SU-DHL-6 (cell line): Measurements from ENCODE around the gene KCNMB2.

Experiments used
- H2AFZ ChIP-seq: fragments of 200-600 bp; sonication (generic); 2 replicates; pipeline ENCODE4 v1.6.1; 2014; ENCODE audit warnings: low read depth, mild to moderate bottlenecking, moderate library complexity, mixed read lengths, antibody characterized with exemption, low read length; ENCODE audit not compliant: severe bottlenecking
- H3F3A ChIP-seq: fragments of 200-600 bp; shearing (Covaris generic); 2 replicates; pipeline ENCODE4 v1.6.0; 2016; ENCODE audit warnings: antibody characterized with exemption, mild to moderate bottlenecking; ENCODE audit not compliant: insufficient read depth
- H3K27ac ChIP-seq: fragments of 200-600 bp; sonication (generic); 2 replicates; pipeline ENCODE4 v1.5.1; 2016; ENCODE audit warnings: low read depth, mild to moderate bottlenecking, low read length, moderate library complexity, mixed read lengths
- H3K27me3 ChIP-seq: fragments of 200-600 bp; sonication (generic), shearing (Covaris generic); 2 replicates; pipeline ENCODE4 v1.6.0; 2014; ENCODE audit warnings: mild to moderate bottlenecking, low read length
- H3K36me3 ChIP-seq: fragments of 200-600 bp; sonication (generic); 2 replicates; pipeline ENCODE4 v1.6.1; 2014; ENCODE audit warnings: mild to moderate bottlenecking, low read length, mixed read lengths
- H3K4me2 ChIP-seq: fragments of 300-600, 200-600 bp; shearing (Covaris generic), sonication (generic); 2 replicates; pipeline ENCODE4 v1.6.0; 2014; ENCODE audit warnings: low read length, low read depth, mild to moderate bottlenecking; ENCODE audit not compliant: poor library complexity, severe bottlenecking
- H3K4me3 ChIP-seq: fragments of 200-600 bp; sonication (generic); 2 replicates; pipeline ENCODE4 v1.5.1; 2014; ENCODE audit warnings: antibody characterized with exemption, low read length, mild to moderate bottlenecking, mixed read lengths; ENCODE audit not compliant: insufficient read depth, poor library complexity, severe bottlenecking
- H3K79me2 ChIP-seq: fragments of 200-600 bp; sonication (generic); 2 replicates; pipeline ENCODE4 v1.6.1; 2014; ENCODE audit warnings: mild to moderate bottlenecking, low read length, moderate library complexity; ENCODE audit not compliant: insufficient read depth
- H3K9ac ChIP-seq: fragments of 200-600 bp; sonication (generic); 2 replicates; pipeline ENCODE4 v1.7.0; 2014; ENCODE audit warnings: mild to moderate bottlenecking, low read length
- H3K9me2 ChIP-seq: fragments of 200-600 bp; sonication (generic); replicated peaks from 2 replicates; pipeline ENCODE4 v1.6.1; 2014; ENCODE audit warnings: low read length; ENCODE audit not compliant: insufficient read depth
- H3K9me3 ChIP-seq: fragments of 200-600 bp; sonication (generic); 2 replicates; pipeline ENCODE4 v1.6.1; 2014; ENCODE audit warnings: low read length, mixed read lengths; ENCODE audit not compliant: insufficient read depth
- H4K20me1 ChIP-seq: fragments of 200-600 bp; sonication (generic); 2 replicates; pipeline ENCODE4 v1.6.1; 2014; ENCODE audit warnings: low read depth, mild to moderate bottlenecking, antibody characterized with exemption, low read length, moderate library complexity, mixed read lengths
- CTCF ChIP-seq: fragments of 200-600 bp; sonication (generic); IDR thresholded peaks from one replicate; pipeline ENCODE4 v1.5.1; 2017; ENCODE audit warnings: antibody characterized with exemption, mild to moderate bottlenecking, low read length, moderate library complexity; ENCODE audit not compliant: insufficient read depth, poor library complexity, severe bottlenecking
- EZH2phosphoT487 ChIP-seq: fragments of 200-600 bp; sonication (generic), shearing (Covaris generic); conservative IDR thresholded peaks from 2 replicates; pipeline ENCODE4 v1.6.1; 2018; ENCODE audit warnings: mild to moderate bottlenecking, antibody characterized with exemption, low read length, moderate library complexity, mixed read lengths

KCNMB2 gene

GRCh38 chr3:178560759-178561158 is 24.5 kb downstream of the KCNMB2 start:
- Histone ChIP-seq H3K27me3 (no peaks in the 10 kb centered on the region), H3K9me3 (no peaks in the 10 kb centered on the region), H3K27ac (peak overlapping the region; percentile 87), H3K4me3 (peak overlapping the region; percentile 94), H3F3A (peaks cover 41% of the 10 kb centered on the region), H4K20me1 (no peaks in the 10 kb centered on the region), H3K79me2 (peaks cover 71% of the 10 kb centered on the region), H2AFZ (no peak overlapping the region), H3K9ac (peak overlapping the region; percentile 84), H3K36me3 (peaks cover 45% of the 10 kb centered on the region), H3K4me2 (peak overlapping the region; percentile 94), H3K9me2 (no peaks in the 10 kb centered on the region)
- TF ChIP-seq EZH2phosphoT487 (no peak), CTCF (no peak)

GRCh38 chr3:178561239-178561638 is 25.0 kb downstream of the KCNMB2 start:
- TF ChIP-seq EZH2phosphoT487 (no peak), CTCF (no peak)
- H3K9me2 ChIP-seq = no peaks in the 10 kb centered on the region
- peak overlapping the region; percentile 94 for H3K4me3 ChIP-seq
- H3K9ac ChIP-seq = peak overlapping the region; percentile 84
- peaks cover 76% of the 10 kb centered on the region for H3K79me2 ChIP-seq
- H3K36me3 ChIP-seq = peaks cover 50% of the 10 kb centered on the region
- no peaks in the 10 kb centered on the region for H4K20me1 ChIP-seq
- peak overlapping the region; percentile 94 for H3K4me2 ChIP-seq
- no peaks in the 10 kb centered on the region for H3K9me3 ChIP-seq
- peak overlapping the region; percentile 87 for H3K27ac ChIP-seq
- H2AFZ ChIP-seq = no peak overlapping the region
- H3F3A ChIP-seq = peaks cover 43% of the 10 kb centered on the region
- no peaks in the 10 kb centered on the region for H3K27me3 ChIP-seq

GRCh38 chr3:178562143-178562946 is 26.1 kb downstream of the KCNMB2 start:
- Histone ChIP-seq H2AFZ (no peak overlapping the region), H3K27me3 (no peaks in the 10 kb centered on the region), H4K20me1 (peaks cover 6% of the 10 kb centered on the region; the same call in 1 of the 2 replicates), H3K9ac (peak overlapping the region; percentile 84), H3K36me3 (peaks cover 61% of the 10 kb centered on the region), H3F3A (peaks cover 54% of the 10 kb centered on the region), H3K4me2 (peak overlapping the region; percentile 94), H3K4me3 (peak overlapping the region; percentile 94), H3K79me2 (peaks cover 87% of the 10 kb centered on the region), H3K9me3 (0 out of 2 replicates have a peak, but pooled peaks cover 5% of the 10 kb centered on the region), H3K27ac (peak overlapping the region; percentile 87), H3K9me2 (no peaks in the 10 kb centered on the region)
- TF ChIP-seq EZH2phosphoT487 (no peak), CTCF (no peak)
